ENCODE data around the gene KIAA1191.

KIAA1191 gene

DNA sequence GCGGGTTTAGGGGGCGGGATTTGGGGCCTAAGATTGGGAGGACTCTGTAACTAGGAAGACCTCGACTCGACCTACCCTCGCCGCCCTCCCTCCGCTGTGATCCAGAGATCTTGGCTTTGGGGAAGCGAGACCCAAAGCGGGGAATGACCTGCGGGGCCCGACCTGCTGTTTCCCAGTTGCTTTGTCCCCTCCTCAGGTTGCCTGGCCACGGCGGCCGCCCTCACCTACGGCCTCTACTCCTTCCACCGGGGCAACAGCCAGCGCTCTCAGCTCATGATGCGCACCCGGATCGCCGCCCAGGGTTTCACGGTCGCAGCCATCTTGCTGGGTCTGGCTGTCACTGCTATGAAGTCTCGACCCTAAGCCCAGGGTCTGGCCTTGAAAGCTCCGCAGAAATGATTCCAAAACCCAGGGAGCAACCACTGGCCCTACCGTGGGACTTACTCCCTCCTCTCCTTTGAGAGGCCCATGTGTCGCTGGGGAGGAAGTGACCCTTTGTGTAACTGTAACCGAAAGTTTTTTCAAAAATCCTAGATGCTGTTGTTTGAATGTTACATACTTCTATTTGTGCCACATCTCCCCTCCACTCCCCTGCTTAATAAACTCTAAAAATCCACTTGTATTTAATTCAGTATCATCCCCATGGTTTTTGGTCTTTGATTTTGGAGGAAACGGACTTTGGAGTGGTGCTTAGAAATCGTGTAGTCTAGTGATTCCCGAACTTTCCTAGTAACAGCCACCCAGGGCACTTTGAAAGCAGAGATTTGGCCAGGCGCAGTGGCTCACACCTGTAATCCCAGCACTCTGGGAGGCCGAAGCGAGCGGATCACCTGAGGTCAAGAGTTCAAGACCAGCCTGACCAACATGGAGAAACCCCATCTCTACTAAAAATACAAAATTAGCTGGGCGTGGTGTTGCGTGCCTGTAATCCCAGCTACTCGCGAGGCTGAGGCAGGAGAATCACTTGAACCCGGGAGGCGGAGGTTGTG is 27.9 kb upstream of the KIAA1191 start:
- DNase-seq (ENCODE audit: low spot score): no peak

DNA sequence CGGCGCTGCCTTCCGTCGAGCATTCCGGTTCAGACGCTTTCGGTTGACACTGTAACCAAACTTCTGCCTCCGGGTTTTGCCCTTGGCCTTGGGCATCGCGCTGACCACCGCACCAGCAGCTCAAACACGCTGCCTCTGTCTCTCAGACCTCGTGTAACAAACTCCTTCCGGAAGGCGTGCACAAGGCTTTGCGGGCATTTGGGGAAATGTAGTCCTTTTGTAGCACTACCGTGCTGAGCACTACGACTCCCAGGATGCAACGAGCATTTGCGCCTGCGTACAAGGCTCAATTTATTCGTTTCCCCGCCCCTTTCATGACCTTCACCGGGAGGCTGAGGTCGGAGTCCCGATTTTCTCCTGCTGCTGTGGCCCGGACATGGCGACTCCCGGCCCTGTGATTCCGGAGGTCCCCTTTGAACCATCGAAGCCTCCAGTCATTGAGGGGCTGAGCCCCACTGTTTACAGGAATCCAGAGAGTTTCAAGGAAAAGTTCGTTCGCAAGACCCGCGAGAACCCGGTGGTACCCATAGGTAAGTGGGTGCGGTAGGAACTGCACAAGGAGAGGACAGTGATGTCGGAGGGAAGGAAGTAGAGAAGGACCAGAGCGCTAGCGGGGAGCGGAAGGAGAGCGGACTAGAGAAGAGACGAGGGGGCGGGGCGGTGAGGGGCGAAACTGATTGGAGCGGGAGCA is 27.0 kb upstream of the KIAA1191 start, which contains the start of the genes HIGD2A and NOP16:
TSS of gene HIGD2A (plus strand) at position 308 of the 691 bp plus-strand sequence. CDS start at position 377, 69 bp downstream.
TSS of gene NOP16 (minus strand) at position 155 of the 691 bp plus-strand sequence. CDS start at position 96, 59 bp downstream.
- DNase-seq (ENCODE audit: low spot score): peak; percentile 99

- DNase-seq (ENCODE audit: low spot score): peak; percentile 43
Measured at GRCh38 chr5:176388003-176388443, 26.5 kb upstream of the KIAA1191 start.

DNA sequence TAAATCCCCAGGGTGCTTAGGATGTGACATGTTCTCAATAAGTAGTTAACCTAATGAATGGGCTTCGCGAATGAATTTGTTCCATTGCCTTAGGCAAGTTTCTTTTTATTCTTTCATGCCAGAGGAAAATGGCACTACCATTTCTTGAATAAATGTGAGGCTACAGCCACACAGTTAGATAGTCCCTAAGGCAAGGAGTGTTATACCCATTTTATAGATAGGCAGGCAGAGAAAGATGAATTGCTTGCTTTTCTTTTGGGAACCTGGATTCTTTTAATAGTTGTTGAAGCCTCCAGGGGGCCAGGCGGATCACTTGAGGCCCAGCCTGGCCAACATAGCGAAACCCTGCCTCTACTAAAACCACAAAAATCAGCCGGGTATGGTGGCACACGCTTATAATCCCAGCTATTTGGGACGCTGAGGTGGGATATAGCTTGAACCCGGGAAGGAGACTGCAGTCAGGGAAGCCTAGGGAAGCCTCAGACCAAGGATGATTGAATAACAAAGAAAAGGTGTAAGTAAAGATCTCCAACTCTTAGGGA is 25.9 kb upstream of the KIAA1191 start:
- no peak for DNase-seq (ENCODE audit: low spot score)

DNA sequence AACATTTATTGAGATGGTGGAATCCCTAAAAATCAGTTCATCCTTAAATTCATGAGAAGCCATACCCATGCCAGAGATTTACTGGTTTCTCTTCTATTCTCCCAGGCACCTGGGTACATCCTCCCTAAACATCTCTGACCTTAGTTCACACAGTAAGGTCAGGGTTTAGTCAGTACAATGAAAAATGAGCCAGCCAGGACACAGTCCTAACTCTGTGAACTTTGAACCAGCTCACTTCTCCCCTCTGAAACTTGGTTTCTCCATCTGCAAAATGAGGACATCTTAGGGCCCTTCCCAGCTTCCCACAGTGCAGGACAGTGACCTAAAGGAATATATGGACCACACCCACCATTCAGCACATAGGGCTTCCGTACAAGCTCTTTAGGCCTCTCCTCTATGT is 24.9 kb upstream of the KIAA1191 start:
- DNase-seq (ENCODE audit: low spot score): no peak

DNA sequence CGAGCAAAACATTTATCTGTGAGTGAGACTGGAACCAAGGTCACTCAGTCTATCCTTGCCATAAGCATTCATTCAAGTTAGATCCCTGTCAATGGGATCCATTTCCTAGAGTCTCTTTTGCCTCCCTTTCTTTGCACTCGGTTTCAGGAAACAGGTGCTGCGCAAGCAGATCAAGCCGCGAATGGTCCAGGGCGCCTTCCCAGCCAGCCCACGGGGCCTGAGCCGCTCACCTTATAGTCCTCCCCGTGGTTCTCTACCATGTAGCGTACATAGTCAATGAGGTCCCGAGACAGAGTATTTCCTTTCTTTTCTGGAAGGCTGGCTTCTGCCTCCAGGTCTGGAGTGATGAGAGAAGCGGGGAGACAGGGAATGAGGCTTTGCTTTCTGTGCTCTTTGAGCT is 23.4 kb upstream of the KIAA1191 start:
- DNase-seq (ENCODE audit: low spot score): no peak

- DNase-seq (ENCODE audit: low spot score): no peak
Measured at GRCh38 chr5:176384366-176384930, 22.9 kb upstream of the KIAA1191 start.

- DNase-seq (ENCODE audit: low spot score): no peak
Measured at GRCh38 chr5:176383961-176384360, 22.4 kb upstream of the KIAA1191 start.

GRCh38 chr5:176383248-176383905 is 21.8 kb upstream of the KIAA1191 start:
- DNase-seq (ENCODE audit: low spot score): no peak

- DNase-seq (ENCODE audit: low spot score): no peak
Measured at GRCh38 chr5:176382721-176383120, 21.2 kb upstream of the KIAA1191 start.

DNA sequence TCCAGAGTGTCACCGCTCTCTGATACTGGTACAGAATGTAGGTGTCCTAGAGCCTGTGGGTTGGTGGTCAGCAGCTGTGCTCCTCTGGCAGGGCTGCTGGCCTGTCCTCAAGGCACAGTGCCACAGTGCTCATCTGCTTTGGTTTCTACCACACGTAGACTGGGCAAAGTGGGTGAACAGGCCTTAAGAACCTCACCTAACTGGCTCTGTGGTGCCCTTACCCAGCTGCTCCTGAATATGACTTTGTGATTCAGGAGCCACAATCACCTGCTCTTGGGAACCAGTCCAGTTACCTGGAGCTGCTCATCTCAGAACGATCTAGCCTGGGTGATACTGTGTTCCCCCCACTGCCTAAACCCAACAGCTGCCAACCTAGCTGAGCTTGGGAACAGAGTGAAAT is 20.4 kb upstream of the KIAA1191 start:
- DNase-seq (ENCODE audit: low spot score): no peak

GRCh38 chr5:176381423-176381822 is 19.9 kb upstream of the KIAA1191 start:
- no peak for DNase-seq (ENCODE audit: low spot score)

GRCh38 chr5:176379881-176380280 is 18.3 kb upstream of the KIAA1191 start:
- no peak for DNase-seq (ENCODE audit: low spot score)

- DNase-seq (ENCODE audit: low spot score): no peak
Measured at GRCh38 chr5:176373100-176373818, 11.7 kb upstream of the KIAA1191 start.

- DNase-seq (ENCODE audit: low spot score): no peak
Measured at GRCh38 chr5:176371621-176372539, 10.3 kb upstream of the KIAA1191 start.

DNA sequence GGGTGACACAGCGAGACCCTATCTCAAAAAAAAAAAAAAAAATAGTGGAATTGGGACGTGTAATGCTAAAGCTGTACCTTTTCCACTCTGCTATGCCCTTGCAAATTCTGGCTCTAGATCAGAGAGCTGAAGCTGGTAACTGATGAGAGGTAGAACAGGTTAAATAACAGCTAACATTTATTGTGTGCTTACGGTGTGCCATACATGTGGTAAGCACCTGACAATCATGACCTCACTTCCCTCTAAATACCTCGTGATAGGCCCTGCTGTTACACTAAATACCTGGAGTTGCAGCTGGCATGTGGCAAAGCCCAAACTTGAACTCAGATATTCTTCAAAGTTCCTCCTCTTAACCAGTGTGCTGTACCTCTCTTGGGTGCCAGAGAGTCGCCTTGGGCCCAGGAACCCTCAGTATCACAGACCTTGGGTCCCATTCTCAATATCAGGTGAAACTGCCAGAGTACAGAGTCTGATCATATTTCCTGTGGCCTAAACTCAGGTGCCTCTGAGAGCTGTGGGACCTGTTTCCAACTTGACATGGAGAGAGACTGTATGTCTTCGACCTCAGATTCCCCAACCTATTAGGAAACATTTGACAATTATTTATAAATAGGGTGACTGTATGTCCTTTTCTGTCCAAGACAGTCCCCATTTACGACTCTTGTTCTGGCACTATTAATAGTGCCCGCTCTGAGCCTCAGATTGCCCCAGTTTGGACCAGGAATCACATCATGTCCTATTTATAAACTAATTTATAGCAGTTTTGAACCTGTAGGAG is 8.6 kb upstream of the KIAA1191 start:
- DNase-seq (ENCODE audit: low spot score): no peak

GRCh38 chr5:176368726-176369125 is 7.2 kb upstream of the KIAA1191 start:
- no peak for DNase-seq (ENCODE audit: low spot score)

- no peak for DNase-seq (ENCODE audit: low spot score)
Measured at GRCh38 chr5:176366232-176366894, 4.8 kb upstream of the KIAA1191 start.
